ENCODE measurements around the gene OSGEP. TPM values are rescaled to one million over a fixed set of nuclear protein-coding genes. Genes with fewer than 3 reads are reported as not detected.

The OSGEP gene
- total RNA-seq, 2 experiments from 2014 or later: 39.5 to 40.7 TPM

- TF ChIP-seq CTCF (IDR thresholded peaks at IDR 0.05): no peak
- Mint-ChIP-seq H3K4me1 (ENCODE audit: low read depth) (peaks cover 22% of the 10 kb centered on the region), H3K27ac (peak overlapping the region; percentile 82), H3K27me3 (no peaks in the 10 kb centered on the region), H3K9me3 (no peaks in the 10 kb centered on the region), H3K4me3 (no peak overlapping the region), H3K36me3 (ENCODE audit: low read depth) (no peaks in the 10 kb centered on the region)
- intact Hi-C loops (cut with micrococcal nuclease): no loop called here
- DNase-seq (no peak), ATAC-seq (no peak)
- POLR2A ChIA-PET: interaction anchor here (0.6 to 3.6 kb wide), 11 partner anchors 9 to 99 kb away, joined by 3 to 14 read pairs (median 4); partner anchors contain the start of genes APEX1 and OSGEP
- CTCF ChIA-PET: interaction anchor here (0.6 to 1.3 kb wide), 4 partner anchors 14 to 114 kb away, joined by 3 to 6 read pairs (median 4); partner anchors contain the start of genes APEX1 and OSGEP
Measured at GRCh38 chr14:20441461-20441860, 13.2 kb downstream of the OSGEP start.

DNA sequence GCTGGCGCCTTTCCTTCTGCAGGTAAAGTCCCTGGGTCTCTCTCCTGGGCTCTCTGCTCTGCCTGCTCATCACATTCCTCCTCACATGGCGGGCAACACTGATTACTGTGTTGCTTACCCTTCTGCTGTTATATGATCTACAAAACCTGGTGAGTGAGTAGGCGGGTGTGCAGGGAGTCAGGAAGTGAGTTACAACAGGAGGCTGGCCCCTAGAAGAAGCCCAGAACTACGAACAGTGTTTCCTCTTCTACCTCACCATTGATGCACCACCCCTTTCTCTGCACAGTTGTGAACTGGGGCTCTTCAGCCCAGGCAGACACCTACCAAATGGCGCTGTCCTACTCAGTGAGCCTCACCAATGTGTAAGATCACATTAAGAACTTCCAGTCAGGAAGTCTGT, 13.7 kb downstream of the OSGEP start:
- Mint-ChIP-seq H3K27ac (peak overlapping the region; percentile 82), H3K9me3 (no peaks in the 10 kb centered on the region), H3K27me3 (no peaks in the 10 kb centered on the region), H3K36me3 (ENCODE audit: low read depth) (no peaks in the 10 kb centered on the region), H3K4me1 (ENCODE audit: low read depth) (peaks cover 22% of the 10 kb centered on the region), H3K4me3 (peak overlapping the region; percentile 51)
- peak; percentile 70 for DNase-seq
- intact Hi-C loops (cut with micrococcal nuclease): no loop called here
- ChIA-PET CTCF (interaction anchor here (0.6 to 1.3 kb wide), 2 partner anchors 25 to 113 kb away, joined by 4 to 6 read pairs; no protein-coding TSS in a partner anchor), POLR2A (interaction anchor here (0.6 to 3.6 kb wide), 13 partner anchors 10 to 98 kb away, joined by 3 to 14 read pairs (median 4); partner anchors contain the start of genes APEX1 and OSGEP)
- ATAC-seq: peak; percentile 95
- no peak for TF ChIP-seq CTCF (IDR thresholded peaks at IDR 0.05)

DNA sequence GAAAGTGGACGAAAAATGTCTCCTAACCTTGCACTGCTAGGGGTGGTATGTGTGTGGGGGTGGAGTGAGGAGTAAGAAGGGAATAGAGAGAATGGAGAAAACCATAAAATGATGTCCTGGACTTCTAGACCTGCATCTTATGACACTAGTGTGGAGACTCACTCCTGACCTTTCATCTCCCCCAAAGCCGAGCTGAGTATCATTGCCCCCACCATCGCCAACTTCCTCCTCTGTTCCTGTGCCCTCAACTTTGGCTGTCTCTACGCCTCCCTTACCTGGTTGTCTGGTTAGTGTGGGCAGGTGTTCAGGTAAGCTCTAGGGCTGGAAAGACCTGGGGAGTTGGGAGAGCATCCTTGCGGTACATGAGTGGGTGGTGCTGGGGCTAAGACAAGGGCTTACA, 14.1 kb downstream of the OSGEP start:
- Mint-ChIP-seq H3K4me1 (ENCODE audit: low read depth) (peaks cover 22% of the 10 kb centered on the region), H3K36me3 (ENCODE audit: low read depth) (no peaks in the 10 kb centered on the region), H3K9me3 (no peaks in the 10 kb centered on the region), H3K27me3 (no peaks in the 10 kb centered on the region), H3K27ac (peak overlapping the region; percentile 82), H3K4me3 (peak overlapping the region; percentile 51)
- CTCF ChIA-PET: interaction anchor here (1.1 kb wide), 1 partner anchor 19 kb away, joined by 4 read pairs; no protein-coding TSS in a partner anchor
- peak; percentile 52 for DNase-seq
- no peak for TF ChIP-seq CTCF (IDR thresholded peaks at IDR 0.05)
- ATAC-seq: peak; percentile 76
- POLR2A ChIA-PET: interaction anchor here (0.6 to 3.6 kb wide), 10 partner anchors 10 to 98 kb away, joined by 3 to 14 read pairs (median 4); partner anchors contain the start of gene APEX1
- intact Hi-C loops (cut with micrococcal nuclease): no loop called here

- POLR2A ChIA-PET: no interaction called here
Measured at GRCh38 chr14:20438664-20439063, 15.9 kb downstream of the OSGEP start.

More at GRCh38 chr14:20438664-20439063, 15.9 kb downstream of the OSGEP start:
- ATAC-seq: no peak
- Mint-ChIP-seq H3K27ac (no peak overlapping the region), H3K27me3 (no peaks in the 10 kb centered on the region), H3K36me3 (ENCODE audit: low read depth) (no peaks in the 10 kb centered on the region), H3K9me3 (no peaks in the 10 kb centered on the region), H3K4me1 (ENCODE audit: low read depth) (peaks cover 22% of the 10 kb centered on the region), H3K4me3 (no peak overlapping the region)
- no peak for DNase-seq
- CTCF ChIA-PET: no interaction called here
- intact Hi-C loops (cut with micrococcal nuclease): no loop called here
- TF ChIP-seq CTCF (IDR thresholded peaks at IDR 0.05): no peak

All from activated CD8-positive, alpha-beta T cell treated with anti-CD3 and anti-CD28 coated beads for 36 hours (primary cell).